ENCODE results near the gene BAZ1A.

BAZ1A gene

GRCh38 chr14:34714320-34715126 lies 160.6 kb downstream of the BAZ1A start, which contains the start of gene CFL2:
TSS of gene CFL2 (minus strand) at chr14:34714593. CDS start at chr14:34714540, 53 bp downstream.
- no peak for TF ChIP-seq CTCF (conservative IDR thresholded peaks at IDR 0.05)
- H3K27ac ChIP-seq = peak within 1 kb of the TSS; percentile 90

GRCh38 chr14:34713681-34714319 lies 161.4 kb downstream of the BAZ1A start:
- no peak for TF ChIP-seq CTCF (conservative IDR thresholded peaks at IDR 0.05)
- H3K27ac ChIP-seq = peak overlapping the region; percentile 90

- TF ChIP-seq CTCF (conservative IDR thresholded peaks at IDR 0.05) = no peak
- H3K27ac ChIP-seq = peak overlapping the region; percentile 90
These were observed 162.0 kb downstream of the BAZ1A start for GRCh38 chr14:34713122-34713680.

- H3K27ac ChIP-seq = no peak overlapping the region
- TF ChIP-seq CTCF (conservative IDR thresholded peaks at IDR 0.05) = no peak
These were observed 163.1 kb downstream of the BAZ1A start for GRCh38 chr14:34711796-34712712.

- no peak for TF ChIP-seq CTCF (conservative IDR thresholded peaks at IDR 0.05)
- H3K27ac ChIP-seq = no peak overlapping the region
These were observed 164.0 kb downstream of the BAZ1A start for GRCh38 chr14:34711169-34711568.

- TF ChIP-seq CTCF (conservative IDR thresholded peaks at IDR 0.05) = no peak
- no peak overlapping the region for H3K27ac ChIP-seq
These were observed 164.4 kb downstream of the BAZ1A start for GRCh38 chr14:34710744-34711143.

Measured in VCaP (cell line).